HL-60 (cell line): ENCODE results near the gene EPN2.

ENCODE experiments used
- CTCF ChIP-seq: IDR thresholded peaks from one replicate; pipeline ENCODE4 v1.5.1; 2011; ENCODE audit warnings: low read length, control low read depth, inconsistent platforms; ENCODE audit not compliant: insufficient read depth
- GABPA ChIP-seq: IDR thresholded peaks from 2 replicates; pipeline ENCODE4 v1.6.1; 2012; ENCODE audit warnings: low read depth
- POLR2AphosphoS5 ChIP-seq: IDR thresholded peaks from 2 replicates; pipeline ENCODE4 v1.6.1; 2012; ENCODE audit warnings: low read depth
- REST ChIP-seq: IDR thresholded peaks from 2 replicates; pipeline ENCODE4 v1.6.1; 2012; ENCODE audit warnings: low read depth; ENCODE audit not compliant: insufficient replicate concordance
- SPI1 ChIP-seq: IDR thresholded peaks from 2 replicates; pipeline ENCODE4 v1.6.1; 2012; ENCODE audit warnings: low read depth, mild to moderate bottlenecking, borderline replicate concordance

GRCh38 chr17:19337712-19338023, 100.5 kb downstream of the EPN2 start:
- no peak for TF ChIP-seq CTCF
- no peak for TF ChIP-seq POLR2AphosphoS5
- TF ChIP-seq SPI1: no peak
- no peak for TF ChIP-seq REST
- TF ChIP-seq GABPA: no peak
